GM21423 (cell line): ENCODE results near the gene SIGLEC11.
A peak's percentile ranks its signal among the peaks of the same experiment; 100 is the strongest.
"Not testable (repeated sequence)": the region's sequence is repeated elsewhere in the genome, so short reads cannot be mapped to it uniquely, and the experiment has no call there.

Experiments
- ATAC-seq: cut with Tn5 transposase; IDR thresholded peaks from one replicate; pipeline ENCODE4 v1.9.1; 2021; ENCODE audit warnings: mild to moderate bottlenecking, moderate library complexity; ENCODE audit not compliant: unreplicated experiment

SIGLEC11 gene

DNA sequence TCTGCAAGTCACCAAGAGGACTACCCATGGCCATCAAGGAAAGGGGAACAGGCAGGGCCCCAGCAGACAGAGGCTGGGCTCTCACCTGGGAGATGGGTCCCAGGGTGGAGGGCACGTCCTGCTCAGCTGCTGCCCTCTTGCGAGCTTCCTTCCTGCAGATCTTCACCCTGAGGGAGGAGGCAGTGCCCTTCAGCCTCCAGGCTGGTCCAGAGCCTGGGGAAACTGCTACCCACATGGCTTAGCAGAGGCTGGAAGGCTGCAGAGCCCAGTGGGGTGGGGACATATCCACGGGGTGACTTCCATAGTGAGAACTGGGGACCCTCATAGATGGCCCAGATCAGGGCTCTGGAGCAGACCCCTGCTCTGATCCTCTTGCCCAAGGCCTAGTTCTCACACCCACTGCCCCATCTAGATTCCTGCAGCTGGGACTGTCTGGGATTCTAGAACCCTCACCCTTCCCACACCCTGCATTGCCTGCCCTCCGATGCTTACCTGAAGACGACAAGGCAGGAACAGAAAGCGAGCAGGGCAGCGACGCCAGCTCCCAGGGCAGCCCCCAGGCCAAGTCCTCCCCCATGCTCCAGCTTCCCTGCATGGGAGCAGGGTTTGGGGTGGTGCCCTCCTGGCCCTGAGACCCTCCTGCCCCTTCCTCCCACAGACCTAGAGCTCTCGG is 9.0 kb downstream of the SIGLEC11 start:
- no peak for ATAC-seq

DNA sequence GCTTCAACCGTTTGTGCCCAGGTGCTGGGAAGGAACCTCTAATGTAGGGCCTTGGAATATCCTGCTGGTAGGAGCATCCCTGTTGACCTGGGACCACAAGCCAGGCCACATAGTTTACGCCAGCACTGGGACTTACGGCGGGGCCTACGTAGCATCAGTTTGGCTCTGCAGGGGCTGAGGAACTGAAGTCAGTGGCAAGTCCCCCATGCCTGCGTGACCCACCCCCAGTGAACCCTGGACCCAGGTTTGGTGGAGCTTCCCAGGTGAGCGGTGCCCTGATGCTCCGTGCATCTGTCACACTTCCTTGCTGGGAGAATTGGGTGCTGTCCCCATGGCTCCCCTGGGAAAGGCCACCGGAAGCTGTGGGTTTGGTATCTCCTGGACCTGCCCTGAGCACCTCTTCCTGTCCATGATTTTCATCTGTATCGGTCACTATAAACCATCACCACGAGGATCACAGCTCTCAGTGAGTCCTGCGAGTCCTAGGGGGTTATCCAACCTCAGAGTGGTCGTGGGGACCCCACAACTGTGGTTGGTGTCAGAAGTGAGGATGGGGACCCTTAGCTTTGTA is 9.9 kb downstream of the SIGLEC11 start:
- no peak for ATAC-seq

GRCh38 chr19:49950590-49950948 is 10.4 kb downstream of the SIGLEC11 start:
- ATAC-seq, result no peak

DNA sequence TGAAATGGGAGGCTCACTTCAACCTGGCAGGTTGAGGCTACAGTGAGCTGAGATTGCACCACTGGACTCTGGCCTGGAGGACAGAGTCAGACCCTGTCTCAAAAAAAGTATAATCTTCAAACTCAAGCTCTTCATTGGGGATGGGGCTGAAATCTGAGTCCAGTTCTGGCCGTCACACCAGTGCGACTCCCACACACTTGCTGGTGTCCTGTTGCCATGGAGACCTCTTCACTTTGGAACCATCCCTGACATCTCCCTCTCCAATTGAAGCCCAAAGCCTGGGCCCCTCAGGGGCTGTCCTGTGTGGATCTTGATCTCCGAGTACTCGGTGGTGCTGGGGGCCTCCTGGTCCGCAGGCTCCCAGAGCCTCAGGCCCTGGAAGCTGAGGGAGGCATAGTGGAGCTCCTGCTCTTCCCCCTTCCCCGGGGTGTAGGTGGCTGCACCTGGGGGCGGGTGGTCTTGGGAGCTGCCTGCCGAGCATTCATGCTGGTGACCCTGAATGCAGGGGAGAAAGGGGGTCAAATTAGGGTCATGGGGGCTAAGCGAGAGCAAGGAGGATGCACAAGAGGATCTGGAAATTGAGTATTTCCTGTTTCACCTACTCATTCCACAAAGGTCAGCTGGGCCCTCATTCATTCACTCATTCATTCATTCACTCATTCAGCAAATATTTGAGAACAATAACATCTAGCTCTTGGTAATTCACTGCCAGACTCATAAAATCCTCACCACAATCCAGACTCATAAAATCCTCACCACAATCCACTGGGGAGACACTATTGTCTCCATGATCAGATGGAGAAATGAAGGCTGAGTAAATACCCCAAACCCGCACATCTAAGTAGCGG is 11.0 kb downstream of the SIGLEC11 start:
- no peak for ATAC-seq

GRCh38 chr19:49946415-49946814 is 14.6 kb downstream of the SIGLEC11 start:
- ATAC-seq, result no peak

- not testable (repeated sequence) for ATAC-seq
Observed at GRCh38 chr19:49944567-49944966, 16.4 kb downstream of the SIGLEC11 start.

DNA sequence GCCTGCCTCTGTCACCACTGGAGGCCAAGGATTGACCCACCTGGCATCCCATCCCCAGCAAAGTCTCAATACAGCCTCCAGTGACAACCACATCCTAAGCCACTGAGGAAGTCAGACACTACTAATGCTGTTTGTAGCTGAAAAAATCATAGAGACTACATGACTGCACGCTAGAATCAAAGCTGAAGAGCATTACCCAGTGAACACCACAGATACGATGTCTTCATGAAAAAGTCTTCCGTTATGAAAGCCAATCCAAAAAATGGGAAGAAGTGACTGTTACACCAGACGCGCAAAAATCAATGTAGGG is 20.5 kb downstream of the SIGLEC11 start:
- ATAC-seq, result no peak

DNA sequence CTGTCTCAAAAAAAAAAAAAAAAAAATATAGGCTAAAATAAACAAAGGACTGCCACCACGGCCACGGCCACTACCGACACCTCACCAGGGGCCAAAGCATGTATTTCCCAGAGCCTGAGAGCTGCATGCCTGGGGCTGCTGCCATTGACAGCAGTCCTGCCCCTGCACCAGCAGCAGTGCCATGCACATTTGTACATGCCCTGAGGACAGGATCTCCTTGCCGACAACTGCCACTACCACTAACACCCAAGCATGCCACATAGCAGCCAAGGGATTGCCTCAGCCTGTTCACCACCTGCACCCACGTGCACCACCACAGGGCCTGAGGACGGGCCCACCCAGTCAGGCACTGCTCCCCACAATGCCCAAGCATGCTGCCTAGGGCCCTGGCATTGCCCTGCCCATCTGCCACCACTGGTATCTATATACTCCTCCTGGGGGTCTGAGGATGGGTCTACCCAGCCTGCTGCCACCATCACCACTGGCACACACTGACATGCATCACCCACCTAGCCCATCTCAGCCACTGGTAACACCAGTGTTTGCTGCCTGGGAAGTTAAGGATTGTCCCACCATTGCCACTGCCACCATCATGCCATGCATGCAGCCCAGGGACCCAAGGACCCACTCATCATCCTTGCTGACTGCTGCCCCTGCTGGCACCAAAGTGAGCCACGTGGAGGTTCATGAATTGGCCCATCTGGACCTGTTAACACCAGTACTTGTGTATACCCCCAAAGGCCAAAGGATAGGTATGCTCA is 21.1 kb downstream of the SIGLEC11 start:
- no peak for ATAC-seq

DNA sequence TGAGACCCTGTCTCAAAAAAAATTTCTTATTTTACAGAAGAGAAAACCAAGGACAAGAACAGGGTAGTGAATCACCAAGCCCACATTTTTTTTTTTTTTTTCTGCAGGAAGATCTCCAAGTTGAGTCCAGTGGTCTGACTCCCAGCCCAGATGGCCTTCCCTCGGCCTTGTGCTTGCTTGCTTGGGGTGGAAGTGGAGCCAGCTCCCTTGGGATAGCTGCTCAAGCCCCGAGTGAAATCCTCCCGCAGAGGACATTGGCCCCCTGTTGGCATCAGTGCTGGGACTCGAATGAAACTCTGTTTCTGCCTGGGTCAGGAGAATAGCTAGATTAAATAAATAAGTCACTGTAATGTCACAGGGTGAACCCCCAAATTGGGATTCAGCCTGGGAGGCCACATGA is 22.3 kb downstream of the SIGLEC11 start:
- ATAC-seq, result no peak

GRCh38 chr19:49937750-49938381 is 23.1 kb downstream of the SIGLEC11 start:
- ATAC-seq, result no peak

- ATAC-seq, result no peak
Observed at GRCh38 chr19:49936549-49936948, 24.4 kb downstream of the SIGLEC11 start.

DNA sequence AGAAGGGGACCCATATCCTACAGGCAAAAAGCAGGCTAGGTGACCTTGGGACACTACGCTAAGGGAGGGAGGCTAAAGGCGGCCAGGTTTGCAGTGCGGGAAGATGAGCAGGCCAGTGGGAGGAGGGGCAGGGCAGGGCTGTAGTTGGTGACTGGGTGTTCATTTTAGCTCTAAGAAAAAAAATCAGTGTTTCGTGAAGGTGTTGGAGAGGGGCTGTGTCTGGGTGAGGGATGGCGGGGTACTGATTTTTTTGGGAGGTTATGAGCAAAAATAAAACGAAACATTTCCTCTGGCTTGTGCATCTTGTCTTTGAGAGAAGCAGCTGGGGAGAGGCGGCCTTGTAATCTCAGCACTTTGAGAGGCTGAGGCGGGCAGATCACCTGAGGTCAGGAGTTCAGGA is 27.3 kb downstream of the SIGLEC11 start:
- no peak for ATAC-seq

GRCh38 chr19:49932731-49933131 is 28.2 kb downstream of the SIGLEC11 start:
- no peak for ATAC-seq

DNA sequence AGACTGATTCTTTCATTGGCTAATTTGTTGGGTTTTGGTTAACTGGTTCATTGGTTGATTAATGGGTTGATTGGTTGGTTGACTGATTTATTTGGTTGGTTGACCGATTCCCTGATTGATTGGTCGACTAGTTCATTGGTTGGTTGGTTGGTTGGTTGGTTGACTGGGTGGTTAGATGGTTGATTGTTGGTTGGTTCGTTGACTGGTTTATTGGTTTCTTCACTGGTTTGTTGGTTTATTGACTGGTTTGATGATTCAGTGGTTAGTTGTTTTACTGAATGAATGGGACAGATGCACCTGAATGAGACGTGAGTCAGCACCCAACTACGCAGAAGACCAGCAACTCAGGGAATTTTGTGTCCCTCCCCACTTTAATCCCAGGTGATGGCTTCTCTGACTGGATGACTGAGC is 28.9 kb downstream of the SIGLEC11 start:
- no peak for ATAC-seq

DNA sequence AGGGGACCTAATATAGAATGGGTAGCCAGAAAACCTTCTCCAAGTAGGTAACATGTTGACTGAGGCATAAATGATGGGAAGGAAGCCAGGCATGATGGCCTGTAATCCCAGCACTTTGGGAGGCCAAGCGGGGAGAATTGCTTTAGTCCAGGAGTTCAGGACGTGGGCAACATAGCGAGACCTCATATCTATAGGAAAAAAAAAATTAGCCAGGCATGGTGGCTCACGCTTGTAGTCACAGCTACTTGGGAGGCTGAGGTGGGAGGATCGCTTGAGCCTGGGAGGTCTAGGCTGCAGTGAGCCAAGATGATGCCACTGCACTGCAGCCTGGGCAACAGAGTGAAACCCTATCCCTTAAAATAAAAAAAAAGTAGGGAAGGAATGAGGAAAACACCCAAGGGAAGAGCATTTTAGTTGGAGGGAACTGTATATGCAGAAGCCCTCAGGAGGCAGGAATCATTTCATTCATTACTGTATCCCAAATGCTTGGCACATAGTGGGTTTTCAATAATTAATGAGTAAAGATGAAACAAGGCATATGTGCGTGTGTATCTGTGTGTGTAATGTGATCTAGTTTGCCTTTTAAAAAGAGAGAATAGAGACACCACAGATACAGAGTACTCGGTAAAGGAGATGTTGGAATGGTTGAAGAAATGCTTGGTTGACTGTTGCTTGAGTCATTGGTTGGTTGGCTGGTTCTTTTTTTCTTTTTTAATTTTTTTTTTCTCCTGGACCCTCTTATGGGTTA is 29.5 kb downstream of the SIGLEC11 start:
- no peak for ATAC-seq

GRCh38 chr19:49930483-49931011 is 30.4 kb downstream of the SIGLEC11 start:
- ATAC-seq, result no peak

- peak; percentile 74 for ATAC-seq
Observed at GRCh38 chr19:49929611-49930482, 31.1 kb downstream of the SIGLEC11 start.

DNA sequence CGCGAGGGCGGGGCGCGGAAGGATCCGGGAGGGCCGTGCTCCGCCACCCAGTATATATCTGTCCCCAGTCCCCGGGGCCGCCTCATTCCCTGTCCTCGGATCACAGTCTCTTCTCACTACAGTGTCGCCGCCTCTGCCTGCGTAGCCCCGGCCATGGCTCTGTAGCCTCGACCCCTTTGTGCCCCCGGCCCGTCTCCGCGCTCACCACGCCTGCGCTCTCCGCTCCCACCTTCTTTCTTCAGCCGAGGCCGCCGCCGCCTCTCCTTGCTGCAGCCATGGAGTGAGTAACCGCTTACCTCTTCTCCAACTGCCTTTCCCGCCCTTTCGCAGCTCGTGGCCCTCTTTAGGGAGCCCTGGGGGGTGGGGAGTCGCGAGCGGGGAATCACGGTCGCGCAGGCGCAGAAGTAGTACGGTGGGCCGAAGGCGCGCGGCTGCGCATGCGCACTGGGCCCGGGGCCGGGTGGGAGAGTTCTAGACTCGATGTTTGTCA is 31.8 kb downstream of the SIGLEC11 start, which contains the start of the genes ATF5 and NUP62:
Gene ATF5 (plus strand): TSS at position 85 of the 490 bp plus-strand sequence. CDS start 1,646 bp downstream, outside the sequence.
Gene NUP62 (minus strand): TSS at position 384 of the 490 bp plus-strand sequence. CDS start 19,697 bp downstream, outside the sequence.
- peak; percentile 44 for ATAC-seq
